HUES6 (cell line): Measurements from ENCODE around the gene SLC10A1.

ENCODE experiments used
- H3K27ac ChIP-seq: 2 replicates; pipeline ENCODE4 v1.7.0; 2013; ENCODE audit warnings: low read depth, mild to moderate bottlenecking, low read length, inconsistent platforms
- H3K27me3 ChIP-seq: 2 replicates; pipeline ENCODE4 v1.6.1; 2013; ENCODE audit warnings: low read length; ENCODE audit not compliant: control insufficient read depth, insufficient read depth
- H3K36me3 ChIP-seq: 2 replicates; pipeline ENCODE4 v1.6.1; 2013; ENCODE audit warnings: low read length; ENCODE audit not compliant: control insufficient read depth, insufficient read depth
- H3K4me1 ChIP-seq: 2 replicates; pipeline ENCODE4 v1.6.1; 2013; ENCODE audit warnings: low read length; ENCODE audit not compliant: control insufficient read depth, insufficient read depth
- H3K4me3 ChIP-seq: 2 replicates; pipeline ENCODE4 v1.5.1; 2013; ENCODE audit warnings: low read depth, low read length
- H3K9ac ChIP-seq: one replicate; pipeline ENCODE4 v1.6.1; 2013; ENCODE audit warnings: mild to moderate bottlenecking, low read length
- H3K9me3 ChIP-seq: 2 replicates; pipeline ENCODE4 v1.6.1; 2013; ENCODE audit warnings: low read depth, low read length; ENCODE audit not compliant: control insufficient read depth, insufficient read depth

SLC10A1 gene

DNA sequence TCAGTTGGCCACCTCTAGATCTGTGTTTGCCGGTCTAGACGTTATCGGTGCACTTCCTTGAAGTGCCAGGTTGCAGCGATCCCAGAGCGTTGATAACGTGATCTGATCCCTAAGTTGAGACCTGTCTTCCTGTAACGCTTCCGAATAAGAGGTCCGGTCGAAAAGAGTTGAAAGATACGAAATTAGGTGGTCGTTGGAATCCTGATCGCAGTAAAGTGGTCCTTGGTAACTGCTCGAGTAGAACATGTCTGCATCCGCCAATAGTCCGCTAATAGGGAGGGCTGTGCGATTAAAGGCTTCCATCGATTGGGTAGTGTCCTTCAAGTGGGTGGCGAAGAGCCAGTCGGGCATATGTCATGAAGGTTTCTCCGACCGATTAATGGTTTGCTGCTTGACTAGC lies 27.4 kb downstream of the SLC10A1 start:
- Histone ChIP-seq H3K4me1 (peaks cover 12% of the 10 kb centered on the region), H3K9me3 (no peaks in the 10 kb centered on the region), H3K9ac (no peak overlapping the region), H3K36me3 (peaks cover 72% of the 10 kb centered on the region), H3K4me3 (no peak overlapping the region), H3K27me3 (no peaks in the 10 kb centered on the region), H3K27ac (no peak overlapping the region)

- Histone ChIP-seq H3K36me3 (peaks cover 64% of the 10 kb centered on the region), H3K27me3 (no peaks in the 10 kb centered on the region), H3K9me3 (no peaks in the 10 kb centered on the region), H3K4me3 (peak overlapping the region; percentile 94; the same call in 1 of the 2 replicates), H3K9ac (no peak overlapping the region), H3K4me1 (peaks cover 12% of the 10 kb centered on the region), H3K27ac (no peak overlapping the region)
Measured at GRCh38 chr14:69768873-69769272, 28.2 kb downstream of the SLC10A1 start.

- peak overlapping the region; percentile 99 for H3K27ac ChIP-seq
- H3K4me3 ChIP-seq, result peak overlapping the region; percentile 94
- peaks cover 50% of the 10 kb centered on the region for H3K36me3 ChIP-seq
- H3K27me3 ChIP-seq, result no peaks in the 10 kb centered on the region
- peak overlapping the region; percentile 99 for H3K9ac ChIP-seq
- peaks cover 12% of the 10 kb centered on the region for H3K4me1 ChIP-seq
- no peaks in the 10 kb centered on the region for H3K9me3 ChIP-seq
Measured at GRCh38 chr14:69767369-69767999, 29.6 kb downstream of the SLC10A1 start.

- Histone ChIP-seq H3K4me3 (peak within 1 kb of the TSS; percentile 94), H3K9me3 (no peaks in the 10 kb centered on the region), H3K36me3 (peaks cover 45% of the 10 kb centered on the region), H3K27me3 (no peaks in the 10 kb centered on the region), H3K27ac (peak within 1 kb of the TSS; percentile 99), H3K4me1 (peaks cover 12% of the 10 kb centered on the region), H3K9ac (peak within 1 kb of the TSS; percentile 99)
Measured at GRCh38 chr14:69766984-69767368, 30.1 kb downstream of the SLC10A1 start, which contains the start of gene SRSF5. TSS of gene SRSF5 (plus strand) at chr14:69767142. CDS start at chr14:69768157, 1,015 bp downstream.

DNA sequence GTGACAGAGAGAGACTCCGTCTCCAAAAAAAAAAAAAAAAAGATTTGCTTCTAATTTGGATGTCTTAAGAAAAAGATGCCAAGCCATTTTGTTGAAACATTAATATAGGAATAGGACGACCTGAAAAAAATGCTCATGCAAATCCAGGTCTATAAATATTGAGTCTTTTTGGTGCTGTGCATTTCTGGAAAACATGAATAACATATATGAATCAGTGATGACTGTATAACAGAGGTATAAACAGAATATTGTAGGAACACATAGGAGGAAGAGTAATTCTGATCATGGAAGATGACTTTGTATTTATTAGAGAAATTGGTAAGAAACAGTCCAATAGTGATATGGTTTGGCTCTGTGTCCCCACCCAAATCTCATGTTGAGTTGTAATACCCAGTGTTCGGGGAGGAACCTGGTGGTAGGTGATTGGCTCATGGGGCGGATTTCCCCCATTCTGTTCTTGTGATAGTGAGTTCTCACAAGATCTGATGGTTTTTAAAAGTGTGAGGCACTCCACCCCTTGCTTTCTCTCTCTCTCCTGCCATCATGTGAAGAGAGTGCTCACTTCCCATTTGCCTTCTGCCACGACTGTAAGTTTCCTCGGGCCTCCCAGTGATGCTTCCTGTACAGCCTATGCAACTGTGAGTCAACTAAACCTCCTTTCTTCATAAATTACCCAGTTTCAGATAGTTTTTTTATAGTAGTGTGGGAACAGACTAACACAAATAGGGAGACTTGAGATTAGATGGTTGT lies 33.1 kb downstream of the SLC10A1 start:
- Histone ChIP-seq H3K4me3 (no peak overlapping the region), H3K9ac (no peak overlapping the region), H3K27ac (no peak overlapping the region), H3K4me1 (peaks cover 11% of the 10 kb centered on the region), H3K9me3 (no peaks in the 10 kb centered on the region), H3K27me3 (no peaks in the 10 kb centered on the region), H3K36me3 (peaks cover 15% of the 10 kb centered on the region)

GRCh38 chr14:69760810-69761209 lies 36.2 kb downstream of the SLC10A1 start:
- H3K27me3 ChIP-seq, result no peaks in the 10 kb centered on the region
- no peaks in the 10 kb centered on the region for H3K4me1 ChIP-seq
- H3K4me3 ChIP-seq, result no peak overlapping the region
- H3K27ac ChIP-seq, result no peak overlapping the region
- no peak overlapping the region for H3K9ac ChIP-seq
- no peaks in the 10 kb centered on the region for H3K9me3 ChIP-seq
- H3K36me3 ChIP-seq, result no peaks in the 10 kb centered on the region

GRCh38 chr14:69756298-69756697 lies 40.7 kb downstream of the SLC10A1 start:
- H3K36me3 ChIP-seq, result no peaks in the 10 kb centered on the region
- H3K4me3 ChIP-seq, result no peak overlapping the region
- H3K4me1 ChIP-seq, result peaks cover 5% of the 10 kb centered on the region
- no peak overlapping the region for H3K27ac ChIP-seq
- no peaks in the 10 kb centered on the region for H3K27me3 ChIP-seq
- no peak overlapping the region for H3K9ac ChIP-seq
- no peaks in the 10 kb centered on the region for H3K9me3 ChIP-seq

GRCh38 chr14:69755784-69756183 lies 41.3 kb downstream of the SLC10A1 start:
- Histone ChIP-seq H3K4me1 (peaks cover 5% of the 10 kb centered on the region), H3K36me3 (no peaks in the 10 kb centered on the region), H3K27ac (no peak overlapping the region), H3K4me3 (no peak overlapping the region), H3K27me3 (no peaks in the 10 kb centered on the region), H3K9me3 (no peaks in the 10 kb centered on the region), H3K9ac (no peak overlapping the region)

DNA sequence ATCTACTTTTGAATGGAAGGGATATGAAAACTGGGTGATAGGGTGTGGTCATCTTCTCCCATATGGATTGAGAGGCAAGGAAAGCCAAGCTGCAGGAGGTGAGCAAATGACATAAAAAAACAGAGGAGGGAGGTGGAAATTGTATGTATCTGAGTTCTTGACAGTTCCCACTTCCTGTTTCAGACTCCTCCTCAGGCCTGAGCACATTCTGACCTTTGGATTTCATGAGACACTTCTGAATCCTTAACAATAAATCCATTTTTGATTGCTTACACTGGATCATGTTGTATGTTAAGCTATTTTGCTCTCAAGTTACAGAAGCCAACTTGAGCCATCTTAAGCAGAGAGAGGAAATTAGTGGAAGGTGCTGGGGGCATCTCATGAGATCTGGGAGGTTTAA lies 41.7 kb downstream of the SLC10A1 start:
- Histone ChIP-seq H3K36me3 (no peaks in the 10 kb centered on the region), H3K27me3 (no peaks in the 10 kb centered on the region), H3K27ac (no peak overlapping the region), H3K9me3 (no peaks in the 10 kb centered on the region), H3K9ac (no peak overlapping the region), H3K4me1 (peaks cover 5% of the 10 kb centered on the region), H3K4me3 (no peak overlapping the region)

GRCh38 chr14:69754487-69754886 lies 42.6 kb downstream of the SLC10A1 start:
- Histone ChIP-seq H3K27me3 (no peaks in the 10 kb centered on the region), H3K27ac (no peak overlapping the region), H3K9me3 (no peaks in the 10 kb centered on the region), H3K4me1 (peaks cover 5% of the 10 kb centered on the region), H3K36me3 (no peaks in the 10 kb centered on the region), H3K4me3 (no peak overlapping the region), H3K9ac (no peak overlapping the region)

DNA sequence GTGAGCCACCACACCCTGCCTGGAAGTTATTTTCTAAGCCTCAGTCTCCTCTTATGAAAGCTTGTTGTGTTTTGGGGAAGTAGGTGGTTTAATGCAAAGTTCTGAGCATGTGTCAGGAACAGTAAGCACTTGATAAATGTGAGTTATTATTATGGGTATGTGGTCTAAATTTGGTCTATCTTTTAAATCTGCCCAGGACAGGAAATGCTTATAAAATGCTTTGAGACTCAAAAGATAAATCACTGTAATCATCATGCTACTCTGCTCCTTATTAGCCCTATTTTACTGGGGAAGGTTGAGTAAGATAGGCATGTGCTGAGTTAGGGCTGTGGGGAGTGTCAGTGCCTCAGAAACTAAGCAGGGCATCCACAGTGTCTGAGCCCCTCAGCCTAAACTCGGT lies 43.2 kb downstream of the SLC10A1 start:
- Histone ChIP-seq H3K9me3 (no peaks in the 10 kb centered on the region), H3K4me1 (peaks cover 5% of the 10 kb centered on the region), H3K36me3 (no peaks in the 10 kb centered on the region), H3K4me3 (no peak overlapping the region), H3K27me3 (no peaks in the 10 kb centered on the region), H3K9ac (no peak overlapping the region), H3K27ac (no peak overlapping the region)
